Left ventricle myocardium superior (tissue), 1 donor: ENCODE results near the gene CDK17. TPM values are rescaled to one million over a fixed set of nuclear protein-coding genes. Genes with fewer than 3 reads are reported as not detected.

ENCODE experiments used
- ATAC-seq: fragments of 200-7000 bp; cut with Tn5 transposase; one replicate; pipeline ENCODE4 v1.9.1; 2020; ENCODE audit warnings: mild to moderate bottlenecking, moderate library complexity
- DNase-seq: peaks from one replicate; pipeline ENCODE4 v3.0.0-alpha.2; 2020
- intact Hi-C: fragments of 100-400 bp; cut with micrococcal nuclease; formaldehyde crosslinking; loops from one replicate; pipeline ENCODE4 v1.11.0; 2022
- total RNA-seq: library from RNA; stranded (reverse); fragmentation: NEBNext Ultra II Directional; extraction: Animal tissue kit (Norgen Biotek cat#: 25700); gene quantifications from one replicate; pipeline ENCODE4 v1.2.1, GENCODE V29; 2021
- donor health status: DM: no; HTN: yes; CAD: no; lungs with severe emphysema.

CDK17 gene
- total RNA-seq, 1 donor from 2014 or later: 16.6 TPM

DNA sequence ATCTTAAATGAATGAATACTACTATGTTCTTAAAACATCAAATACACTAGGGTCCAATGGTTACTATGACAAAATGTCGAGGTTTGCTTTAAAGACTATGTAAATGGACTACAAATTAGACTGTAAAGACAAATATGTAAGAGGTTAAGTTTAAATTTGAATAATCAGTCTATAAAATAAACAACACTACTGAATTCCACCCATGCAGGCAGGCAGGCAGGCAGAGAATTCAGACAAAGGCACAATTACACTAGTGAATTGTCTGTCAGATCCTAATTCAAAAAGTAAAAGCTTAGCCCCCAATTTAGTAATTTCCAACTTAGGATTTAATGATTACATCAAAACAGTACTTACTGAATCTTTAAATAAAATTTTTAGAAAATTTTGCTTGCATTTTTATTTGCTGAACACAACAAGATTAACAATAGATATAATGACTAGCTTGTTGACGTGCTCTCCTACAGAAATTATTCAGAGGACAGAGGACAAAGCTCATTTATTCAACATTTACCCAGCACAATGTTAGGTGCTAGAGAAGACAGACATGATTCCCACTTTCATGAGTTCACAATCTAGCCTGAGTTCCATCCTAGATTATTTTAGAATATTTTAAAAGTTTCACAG lies 97.4 kb downstream of the CDK17 start:
- ATAC-seq (no peak), DNase-seq (no peak)
- intact Hi-C loops: loop anchor here (5.0 kb wide), 1 partner anchor 40 kb away; no protein-coding TSS in a partner anchor

DNA sequence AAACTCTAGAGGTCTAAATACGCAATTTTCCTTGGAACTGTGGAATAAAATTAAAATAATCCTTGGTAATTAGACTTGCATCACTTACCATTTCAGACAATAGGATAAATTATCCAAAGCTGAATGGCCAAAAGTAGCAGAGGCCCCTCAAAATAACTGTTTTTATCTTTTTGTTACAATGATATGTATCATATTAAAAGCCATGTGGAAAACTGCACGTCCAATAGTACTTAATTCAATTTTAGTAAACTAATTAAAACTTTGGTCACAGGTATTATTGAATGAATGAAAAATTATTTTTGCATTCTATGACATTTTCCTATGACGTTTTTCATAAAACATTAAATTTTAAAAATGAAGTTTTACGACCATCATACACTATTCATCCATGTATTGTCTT lies 98.5 kb downstream of the CDK17 start:
- DNase-seq: no peak
- ATAC-seq: no peak
- intact Hi-C loops: loop anchor here (5.0 kb wide), 1 partner anchor 39 kb away; no protein-coding TSS in a partner anchor

DNA sequence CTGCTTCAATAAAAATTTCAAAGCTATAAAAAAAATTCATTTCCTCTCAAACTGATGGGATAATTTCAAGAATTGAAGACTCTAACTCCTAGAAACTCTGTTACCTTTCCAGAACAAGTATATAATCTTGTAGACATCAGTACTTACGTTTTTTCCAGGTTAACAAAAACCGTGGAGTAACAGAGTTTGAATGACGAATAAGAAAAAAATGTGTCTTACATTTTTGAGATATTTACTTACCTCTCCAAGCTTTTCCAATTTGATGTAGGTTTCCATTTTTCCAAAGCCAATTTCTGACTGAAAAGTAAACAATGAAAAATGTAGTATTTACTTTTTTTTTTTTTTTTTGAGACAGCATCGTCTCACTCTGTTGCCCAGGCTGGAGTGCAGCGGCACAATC lies 100.2 kb downstream of the CDK17 start:
- ATAC-seq (no peak), DNase-seq (no peak)
- intact Hi-C loops: loop anchor here (5.0 kb wide), 1 partner anchor 38 kb away; no protein-coding TSS in a partner anchor

DNA sequence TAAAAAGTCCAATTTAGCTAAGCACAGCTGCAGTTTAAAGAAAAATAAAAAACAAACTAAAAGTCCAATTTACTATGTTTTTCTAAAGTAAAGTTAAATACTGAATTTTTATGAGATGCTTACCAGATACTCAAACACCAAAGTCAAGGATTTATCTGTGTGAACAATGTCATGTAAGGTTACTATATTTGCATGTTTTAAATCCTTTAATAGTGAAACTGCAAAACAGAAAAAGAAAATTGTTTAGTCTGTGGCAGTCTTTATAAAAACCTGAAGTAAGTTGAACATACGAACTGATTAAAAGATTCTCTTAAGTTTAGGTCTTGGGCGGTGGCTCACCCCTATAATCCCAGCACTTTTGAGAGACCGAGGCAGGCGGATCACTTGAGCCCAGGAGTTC lies 102.7 kb downstream of the CDK17 start:
- intact Hi-C loops: no loop called here
- ATAC-seq (no peak), DNase-seq (no peak)

DNA sequence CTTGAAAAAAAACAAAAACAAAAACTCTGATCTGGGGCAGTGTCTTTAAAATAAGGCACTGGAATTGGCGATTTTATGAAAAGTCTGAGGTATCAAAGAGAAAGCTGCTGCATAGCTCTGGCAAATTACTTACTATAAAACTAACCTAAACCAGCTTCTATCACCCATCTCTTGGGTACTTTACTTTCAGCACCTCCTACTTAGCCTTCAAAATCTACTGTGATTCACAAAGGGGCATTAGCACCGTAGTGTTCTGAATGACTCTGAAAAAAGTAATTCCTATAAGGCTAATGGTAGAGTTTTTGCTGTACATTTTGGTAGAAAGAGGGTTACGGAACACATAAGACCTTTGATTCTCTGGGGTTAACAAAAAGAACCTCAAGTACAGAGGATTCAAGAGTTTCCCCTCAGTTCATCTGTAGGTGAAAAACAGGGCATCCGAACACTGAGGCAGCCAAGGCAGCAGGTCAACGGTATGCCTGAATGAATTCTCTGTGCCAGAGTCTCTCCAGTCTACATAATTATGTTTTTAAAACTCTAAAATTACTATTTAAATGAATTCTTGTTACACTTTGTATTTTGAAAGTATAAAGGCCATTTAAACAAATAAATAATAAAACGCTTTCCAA lies 104.6 kb downstream of the CDK17 start:
- ATAC-seq: no peak
- DNase-seq: no peak
- intact Hi-C loops: no loop called here

DNA sequence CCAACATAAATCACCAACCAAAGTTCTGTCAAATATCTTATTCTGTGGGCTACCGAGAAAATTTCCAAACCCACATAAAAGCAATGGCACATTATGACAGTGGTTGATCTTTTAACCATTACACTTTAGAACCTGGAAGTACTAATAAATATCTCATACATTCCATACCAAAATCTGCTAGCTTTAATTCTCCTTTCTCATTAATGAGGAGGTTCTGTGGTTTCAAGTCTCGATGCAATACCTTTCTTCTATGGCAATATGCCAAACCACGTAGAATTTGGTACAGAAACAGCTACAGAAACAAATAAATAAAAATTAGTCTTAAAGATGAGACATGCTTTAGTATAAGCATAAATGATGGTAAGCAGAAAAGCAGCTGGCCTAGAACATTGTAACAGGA lies 105.4 kb downstream of the CDK17 start:
- intact Hi-C loops: no loop called here
- DNase-seq (no peak), ATAC-seq (no peak)

DNA sequence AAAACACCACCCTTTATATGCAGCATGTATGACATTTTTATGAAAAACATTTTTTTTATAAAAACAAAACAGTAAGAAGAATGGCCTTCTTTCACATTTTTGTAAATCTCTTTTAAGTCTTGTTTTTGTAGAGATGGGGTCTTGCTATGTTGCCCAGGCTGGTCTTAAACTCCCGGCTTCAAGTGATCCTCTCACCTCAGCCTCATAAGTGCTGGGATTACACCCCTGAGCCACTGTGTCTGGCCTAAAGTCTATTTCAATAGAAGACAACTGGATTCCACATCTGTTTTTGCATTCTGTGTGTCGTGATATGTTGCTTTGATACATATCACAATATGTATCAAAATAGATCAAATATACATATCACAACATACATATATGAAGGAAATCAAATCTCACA lies 107.1 kb downstream of the CDK17 start:
- intact Hi-C loops: no loop called here
- DNase-seq (no peak), ATAC-seq (no peak)

DNA sequence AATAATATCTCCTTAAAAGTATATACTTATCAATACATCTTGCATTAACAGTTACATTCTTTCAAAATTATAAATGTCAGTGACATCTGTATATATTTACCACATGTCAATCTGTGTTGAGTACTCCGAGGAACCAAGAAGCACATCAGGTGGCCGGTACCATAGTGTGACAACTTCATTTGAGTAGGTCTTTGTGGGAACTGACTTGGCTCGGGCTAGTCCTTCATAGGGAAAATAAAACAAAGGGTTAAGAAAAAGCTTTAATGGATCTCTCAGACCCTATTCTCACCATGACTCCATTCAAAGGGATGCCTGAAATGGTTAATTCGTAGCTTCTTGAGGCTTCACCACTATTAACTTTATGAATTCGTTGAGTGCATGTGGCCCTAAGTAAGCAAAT lies 111.2 kb downstream of the CDK17 start:
- ATAC-seq (no peak), DNase-seq (no peak)
- intact Hi-C loops: no loop called here

DNA sequence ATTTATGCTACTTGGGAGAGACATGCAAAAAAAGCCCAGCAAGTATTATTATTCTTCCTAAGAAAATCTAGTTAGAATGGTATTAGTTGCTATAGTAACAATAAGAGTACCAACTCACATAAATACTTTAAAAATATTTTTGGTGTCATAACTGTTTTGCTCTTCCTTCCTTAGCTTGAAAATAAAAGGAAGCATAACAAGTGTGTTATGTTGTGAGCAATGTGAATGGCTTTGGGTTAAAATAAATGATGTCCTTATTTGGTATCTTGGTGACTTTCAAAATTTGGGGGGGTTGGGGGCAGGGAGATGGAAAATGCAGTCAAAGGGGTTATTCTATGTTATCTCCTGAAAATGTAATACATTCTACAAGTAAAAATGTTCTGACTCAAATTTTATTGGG lies 115.1 kb downstream of the CDK17 start:
- ATAC-seq: no peak

DNA sequence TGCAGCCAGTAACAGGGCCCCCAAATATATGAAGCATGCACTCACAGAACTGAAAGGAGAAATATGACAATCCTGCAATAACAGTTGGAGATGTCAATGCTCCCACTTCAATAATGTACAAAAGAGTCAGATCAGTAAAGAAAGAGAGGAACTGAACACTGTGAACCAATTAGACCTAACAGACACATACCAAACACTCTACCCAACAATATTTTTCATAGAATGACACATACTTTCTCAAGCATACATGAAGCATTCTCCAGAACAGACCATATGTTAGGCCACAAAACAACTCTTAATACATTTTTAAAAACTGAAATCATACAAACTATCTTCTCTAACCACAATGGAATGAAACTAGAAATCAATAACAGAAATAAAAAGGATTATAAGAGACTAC lies 125.9 kb downstream of the CDK17 start:
- intact Hi-C loops: no loop called here
- DNase-seq (no peak), ATAC-seq (no peak)

More for the DNA sequence above, 115.1 kb downstream of the CDK17 start:
- intact Hi-C loops: no loop called here
- DNase-seq: no peak

DNA sequence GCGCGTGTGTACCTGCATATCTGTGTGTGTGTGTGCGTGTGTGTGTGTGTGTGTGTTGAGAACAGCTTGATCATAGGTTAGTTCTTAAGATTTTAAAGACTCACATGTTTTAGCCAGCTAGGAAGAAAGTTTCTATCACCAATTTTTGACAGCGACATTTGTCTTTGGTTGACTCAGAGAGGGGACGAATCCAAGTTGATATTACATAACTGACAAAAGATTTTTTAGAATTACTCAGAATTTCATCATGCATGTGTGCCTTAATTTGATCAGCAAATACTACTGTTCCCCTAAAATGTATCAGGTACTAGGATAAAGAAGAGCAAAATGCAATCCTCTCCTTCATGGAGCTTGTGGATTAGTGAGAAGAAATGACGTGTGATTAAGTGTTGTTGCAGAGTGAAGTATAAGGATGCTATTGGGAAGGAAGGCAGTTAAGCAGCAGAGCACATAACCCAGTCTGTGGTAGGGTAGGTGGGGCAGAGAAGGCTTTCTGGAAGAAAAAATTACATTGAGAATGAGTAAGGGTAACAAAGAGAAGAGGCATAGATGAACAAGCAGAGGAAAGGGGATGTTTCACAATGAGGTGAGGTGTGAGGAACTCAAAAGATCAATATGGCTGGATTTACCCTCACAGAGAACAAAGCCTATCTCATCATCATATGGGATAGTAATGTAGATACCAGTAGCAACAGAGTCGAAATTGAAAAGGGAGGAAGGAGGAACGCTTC lies 128.6 kb downstream of the CDK17 start:
- DNase-seq: no peak
- intact Hi-C loops: loop anchor here (1.0 kb wide), 1 partner anchor 35 kb away; no protein-coding TSS in a partner anchor
- no peak for ATAC-seq

DNA sequence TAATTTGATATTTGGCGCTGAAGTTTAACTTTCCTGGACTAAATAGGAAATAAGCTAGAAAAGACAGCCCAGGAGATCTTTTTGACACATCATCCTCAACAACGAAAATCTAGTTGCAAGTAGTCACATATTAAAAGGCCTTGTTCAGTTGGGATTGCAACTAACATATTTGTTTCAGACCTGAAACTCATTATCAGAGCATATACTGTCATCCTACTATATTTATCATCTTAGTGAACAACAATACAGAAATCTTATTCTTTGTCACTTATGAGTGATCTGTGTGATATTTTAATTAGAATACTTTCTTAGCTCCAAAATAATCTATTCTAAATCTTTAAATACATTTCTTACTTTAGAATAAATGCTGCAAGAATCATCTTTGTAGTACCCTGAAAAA lies 134.0 kb downstream of the CDK17 start:
- ATAC-seq: no peak
- intact Hi-C loops: no loop called here
- no peak for DNase-seq

DNA sequence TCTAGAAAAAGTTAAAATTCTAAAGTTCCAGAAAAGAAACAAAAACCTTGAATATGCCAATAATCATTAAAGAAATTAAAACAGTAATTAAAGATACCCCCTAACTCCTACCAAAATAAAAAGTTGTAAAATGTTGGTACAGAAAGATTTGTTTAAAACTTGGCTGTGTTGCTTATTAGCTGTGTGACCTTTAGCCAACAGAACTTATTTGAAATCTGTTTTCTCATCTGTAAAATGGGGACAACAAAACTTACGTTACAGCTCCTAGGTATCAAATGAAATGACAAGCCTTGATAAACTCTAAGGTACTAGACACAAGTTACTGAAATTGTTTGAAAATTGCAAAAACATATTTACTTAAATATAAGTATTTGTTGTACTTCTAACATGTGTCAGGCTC lies 134.4 kb downstream of the CDK17 start:
- intact Hi-C loops: no loop called here
- no peak for ATAC-seq
- no peak for DNase-seq

DNA sequence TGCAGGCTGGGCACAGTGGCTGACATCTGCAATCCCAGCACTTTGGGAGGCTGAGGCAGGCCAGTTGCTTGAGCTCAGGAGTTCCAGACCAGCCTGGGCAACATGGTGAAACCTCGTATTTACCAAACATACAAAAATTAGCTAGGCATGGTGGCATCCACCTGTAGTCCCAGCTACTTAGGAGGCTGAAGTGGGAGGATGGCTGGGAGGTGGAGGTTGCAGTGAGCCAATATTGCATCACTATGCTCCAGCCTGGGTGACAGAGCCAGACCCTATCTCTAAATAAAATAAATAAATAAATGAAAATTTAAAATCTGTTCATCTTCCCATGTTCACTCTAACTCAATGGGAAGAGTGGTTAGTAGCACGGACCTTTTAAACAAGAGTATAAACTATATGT lies 134.8 kb downstream of the CDK17 start:
- DNase-seq (no peak), ATAC-seq (no peak)
- intact Hi-C loops: no loop called here

DNA sequence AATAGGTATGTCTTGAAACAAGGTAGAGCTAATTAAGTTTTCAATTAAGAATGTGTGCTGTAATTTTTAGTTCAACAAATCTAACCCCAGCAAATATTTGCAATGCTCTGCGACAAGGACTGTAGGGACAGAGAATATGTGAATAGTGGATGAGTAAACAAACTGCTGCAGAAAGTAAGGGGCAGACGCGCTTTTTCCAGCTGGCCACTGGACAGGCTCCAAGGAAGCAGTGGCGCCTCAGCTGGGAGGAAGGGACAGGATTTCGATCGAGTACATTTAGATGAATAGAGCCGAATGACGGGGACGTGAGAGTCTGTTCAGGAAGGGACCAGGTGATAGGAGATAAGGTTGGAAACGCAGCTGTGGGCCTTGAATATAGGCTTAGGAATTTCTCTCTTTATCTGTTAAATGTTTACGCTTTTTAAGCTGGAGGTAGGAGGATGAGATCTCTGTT lies 136.8 kb downstream of the CDK17 start:
- no peak for DNase-seq
- intact Hi-C loops: loop anchor here (5.0 kb wide), 1 partner anchor 39 kb away; no protein-coding TSS in a partner anchor
- no peak for ATAC-seq

DNA sequence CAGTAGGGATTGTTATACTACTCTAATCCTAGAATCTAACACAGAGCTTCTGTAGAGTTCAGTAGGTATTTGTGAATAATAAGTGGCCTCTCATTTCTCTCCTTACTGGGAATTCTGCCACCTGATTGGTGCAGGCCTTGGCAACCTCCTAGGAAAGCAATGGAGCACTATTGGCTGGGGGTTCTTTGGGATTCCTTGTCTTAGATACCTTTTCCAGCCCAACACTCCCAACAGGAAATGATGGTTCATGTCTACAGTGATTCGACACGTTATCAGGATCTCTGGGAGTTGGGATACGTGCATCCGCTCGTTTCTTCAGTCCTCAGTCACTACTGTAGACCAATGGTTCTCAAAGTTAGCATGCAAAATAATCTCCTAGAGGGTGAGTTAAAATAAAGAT lies 138.7 kb downstream of the CDK17 start:
- DNase-seq (no peak), ATAC-seq (no peak)
- intact Hi-C loops: loop anchor here (5.0 kb wide), 1 partner anchor 41 kb away; no protein-coding TSS in a partner anchor

DNA sequence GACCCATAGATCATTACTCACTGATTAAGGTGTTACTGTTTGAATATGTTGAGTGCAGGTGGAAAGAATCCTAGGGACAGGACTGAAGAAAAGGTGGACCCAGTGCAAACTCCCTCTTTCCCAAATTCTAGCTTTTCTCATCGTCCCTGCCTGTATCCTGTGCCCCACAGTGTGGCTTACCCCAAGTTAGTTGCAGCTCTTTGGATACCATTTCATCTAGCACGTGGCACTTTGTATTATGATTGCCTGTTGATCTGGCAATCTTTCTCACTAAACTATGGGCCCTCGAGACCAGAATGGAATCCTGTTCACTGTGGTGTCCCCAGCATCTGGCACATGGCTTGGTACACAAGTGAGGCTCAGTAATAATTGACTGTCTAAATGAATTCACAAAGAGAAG lies 139.6 kb downstream of the CDK17 start:
- intact Hi-C loops: loop anchor here (5.0 kb wide), 1 partner anchor 42 kb away; no protein-coding TSS in a partner anchor
- ATAC-seq (no peak), DNase-seq (no peak)

DNA sequence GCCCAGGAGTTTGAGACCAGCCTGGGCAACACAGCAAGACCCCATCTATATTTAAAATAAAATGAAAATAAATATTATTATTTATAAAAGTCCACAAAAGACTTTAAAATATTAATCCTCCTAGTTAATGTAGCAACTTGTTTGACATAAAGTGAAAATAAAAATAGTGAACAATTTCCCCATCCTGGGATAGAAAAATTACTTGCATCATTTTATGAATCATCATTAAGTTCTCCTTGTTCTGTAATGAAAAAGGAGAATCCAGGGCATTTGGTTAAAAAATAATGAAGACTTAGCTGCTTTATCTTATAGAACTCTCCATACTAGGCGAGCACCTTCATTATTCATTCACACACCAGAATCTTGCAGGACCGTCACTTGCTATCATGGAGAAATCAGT lies 140.0 kb downstream of the CDK17 start:
- intact Hi-C loops: loop anchor here (5.0 kb wide), 1 partner anchor 42 kb away; no protein-coding TSS in a partner anchor
- ATAC-seq: no peak
- no peak for DNase-seq

DNA sequence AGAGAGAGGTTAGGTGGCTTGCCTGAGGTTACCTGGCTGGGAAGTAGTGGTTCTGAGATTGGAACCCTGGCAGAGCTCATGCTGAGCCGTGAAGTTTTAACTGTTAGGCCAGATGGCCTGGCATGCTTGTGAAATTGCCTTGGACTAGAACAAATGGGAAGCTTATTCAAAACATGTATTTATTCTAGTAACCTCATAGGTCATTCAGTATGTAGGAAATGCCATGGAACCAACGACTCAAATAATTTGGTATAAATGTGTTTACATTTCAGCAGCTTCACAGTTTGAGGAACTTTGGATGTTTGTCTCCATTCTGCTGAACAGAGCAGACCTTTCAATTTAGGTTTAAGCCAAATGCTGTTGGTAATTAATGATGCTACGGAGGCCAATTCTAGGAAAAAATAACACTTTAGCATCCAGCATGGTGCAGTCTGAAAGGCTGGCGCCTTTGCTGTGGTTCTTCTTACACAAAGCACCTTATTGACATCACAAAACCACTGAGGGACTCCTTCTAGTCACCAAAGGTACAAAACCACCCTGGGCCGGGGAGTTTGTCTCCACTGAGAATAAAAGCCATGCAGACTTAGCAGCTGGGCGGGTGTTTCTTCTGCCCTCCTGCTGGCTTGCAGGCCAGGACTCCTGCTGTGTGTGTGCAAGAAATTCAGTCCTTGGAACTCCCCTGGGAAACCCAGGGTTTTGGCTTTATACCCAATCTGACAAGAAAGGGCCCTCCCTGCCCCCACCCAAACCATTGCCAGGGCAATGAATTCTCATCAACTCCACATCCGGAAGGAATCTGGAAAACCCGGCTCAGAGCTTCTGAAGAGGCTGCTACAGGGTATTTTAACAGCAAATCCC lies 141.9 kb downstream of the CDK17 start:
- DNase-seq: peak; percentile 72
- ATAC-seq: peak; percentile 68
- intact Hi-C loops: no loop called here
